ENCODE measurements around the gene MPPE1.

- TF ChIP-seq CTCF (IDR thresholded peaks at IDR 0.05; ENCODE audit: low read length) = no peak
- TF ChIP-seq EZH2phosphoT487 (IDR thresholded peaks at IDR 0.05; ENCODE audit: low read length) = no peak
These were observed 65.6 kb downstream of the MPPE1 start for GRCh38 chr18:11842562-11842961.
